Neural progenitor cell (in vitro differentiated cells): ENCODE results near the gene DHRS12. TPM values are rescaled to one million over a fixed set of nuclear protein-coding genes. Genes with fewer than 3 reads are reported as not detected.

ENCODE experiments used
- DNase-seq: peaks from one replicate; pipeline ENCODE4 v3.0.0-alpha.2; 2016; ENCODE audit warnings: low spot score
- H2AFZ ChIP-seq: fragments of 200-600 bp; sonication (generic); replicated peaks from 2 replicates; pipeline ENCODE4 v1.6.1; 2016; ENCODE audit warnings: antibody characterized with exemption
- H3F3A ChIP-seq: fragments of 200-600 bp; sonication (generic); 2 replicates; pipeline ENCODE4 v1.6.1; 2016; ENCODE audit warnings: antibody characterized with exemption, low read depth
- H3K27ac ChIP-seq: fragments of 200-600 bp; sonication (generic); 2 replicates; pipeline ENCODE4 v1.5.1; 2016; ENCODE audit warnings: mild to moderate bottlenecking
- H3K27me3 ChIP-seq: fragments of 200-600 bp; sonication (generic); 2 replicates; pipeline ENCODE4 v1.6.1; 2016; ENCODE audit warnings: mild to moderate bottlenecking, moderate library complexity
- H3K36me3 ChIP-seq: fragments of 200-600 bp; sonication (generic); 2 replicates; pipeline ENCODE4 v1.5.1; 2016
- H3K4me1 ChIP-seq: fragments of 200-600 bp; sonication (generic); 2 replicates; pipeline ENCODE4 v1.6.1; 2016; ENCODE audit warnings: mixed run types
- H3K4me2 ChIP-seq: fragments of 200-600 bp; sonication (generic); 2 replicates; pipeline ENCODE4 v1.6.1; 2016
- H3K4me3 ChIP-seq: fragments of 200-600 bp; sonication (generic); 2 replicates; pipeline ENCODE4 v1.5.1; 2016
- H3K79me2 ChIP-seq: fragments of 200-600 bp; sonication (generic); 2 replicates; pipeline ENCODE4 v1.6.1; 2016; ENCODE audit warnings: low read depth
- H3K9ac ChIP-seq: fragments of 200-600 bp; sonication (generic); 2 replicates; pipeline ENCODE4 v1.6.1; 2016
- H3K9me3 ChIP-seq: fragments of 200-600 bp; sonication (generic); 2 replicates; pipeline ENCODE4 v1.5.1; 2016; ENCODE audit warnings: low read depth
- H4K20me1 ChIP-seq: fragments of 200-600 bp; sonication (generic); 2 replicates; pipeline ENCODE4 v1.6.1; 2016; ENCODE audit warnings: low read depth
- H3K27ac Mint-ChIP-seq: 3 replicates; pipeline ENCODE4 v1.8.0; 2021; ENCODE audit warnings: mixed read lengths
- H3K27me3 Mint-ChIP-seq: 2 replicates; pipeline ENCODE4 v1.8.0; 2022; ENCODE audit warnings: low read depth, mild to moderate bottlenecking, inconsistent platforms, moderate library complexity, mixed read lengths; ENCODE audit not compliant: insufficient read depth
- H3K36me3 Mint-ChIP-seq: 3 replicates; pipeline ENCODE4 v1.8.0; 2021; ENCODE audit warnings: mixed read lengths
- H3K4me1 Mint-ChIP-seq: 3 replicates; pipeline ENCODE4 v1.8.0; 2021; ENCODE audit warnings: mixed read lengths
- H3K4me3 Mint-ChIP-seq: 3 replicates; pipeline ENCODE4 v1.8.0; 2021; ENCODE audit warnings: mild to moderate bottlenecking, moderate library complexity, mixed read lengths
- H3K9me3 Mint-ChIP-seq: 3 replicates; pipeline ENCODE4 v1.8.0; 2020; ENCODE audit warnings: mixed read lengths
- CTCF ChIP-seq: fragments of 200-600 bp; sonication (generic); IDR thresholded peaks from 2 replicates; pipeline ENCODE4 v1.5.1; 2017; ENCODE audit warnings: antibody characterized with exemption, mild to moderate bottlenecking
- EZH2 ChIP-seq: fragments of 200-600 bp; sonication (generic); IDR thresholded peaks from 2 replicates; pipeline ENCODE4 v1.6.1; 2017; ENCODE audit warnings: antibody characterized with exemption, mild to moderate bottlenecking, moderate library complexity
- EZH2phosphoT487 ChIP-seq: fragments of 200-600 bp; sonication (generic); IDR thresholded peaks from 2 replicates; pipeline ENCODE4 v1.6.1; 2017; ENCODE audit warnings: antibody characterized with exemption
- total RNA-seq: library from RNA; depleted of rRNA; stranded (reverse); fragments of >200 nt; gene quantifications from 2 replicates; pipeline ENCODE4 v1.2.3, GENCODE V29; 2015; ENCODE audit warnings: low replicate concordance

Gene DHRS12
- total RNA-seq, 1 donor from 2014 or later, result 5.2 TPM

GRCh38 chr13:51733374-51734298, 70.3 kb downstream of the DHRS12 start:
- no peak for DNase-seq
- Histone ChIP-seq H3K36me3 (no peaks in the 10 kb centered on the region), H3K4me2 (no peak overlapping the region), H3K27ac (no peak overlapping the region), H3K79me2 (no peaks in the 10 kb centered on the region), H4K20me1 (no peaks in the 10 kb centered on the region), H3K4me1 (no peaks in the 10 kb centered on the region), H3K9ac (no peak overlapping the region), H3K9me3 (no peaks in the 10 kb centered on the region), H3K27me3 (no peaks in the 10 kb centered on the region), H3F3A (no peaks in the 10 kb centered on the region), H3K4me3 (no peak overlapping the region), H2AFZ (no peak overlapping the region)
- Mint-ChIP-seq H3K4me3 (no peak overlapping the region), H3K27ac (no peak overlapping the region), H3K36me3 (peaks cover 32% of the 10 kb centered on the region), H3K4me1 (peaks cover 11% of the 10 kb centered on the region), H3K27me3 (no peaks in the 10 kb centered on the region), H3K9me3 (no peaks in the 10 kb centered on the region)
- TF ChIP-seq EZH2phosphoT487, result no peak
- TF ChIP-seq CTCF, result no peak
- no peak for TF ChIP-seq EZH2

GRCh38 chr13:51731759-51732158, 72.2 kb downstream of the DHRS12 start:
- Mint-ChIP-seq H3K27ac (no peak overlapping the region), H3K9me3 (no peaks in the 10 kb centered on the region), H3K4me3 (peak overlapping the region; percentile 42), H3K36me3 (peaks cover 35% of the 10 kb centered on the region), H3K4me1 (peaks cover 14% of the 10 kb centered on the region), H3K27me3 (no peaks in the 10 kb centered on the region)
- Histone ChIP-seq H2AFZ (no peak overlapping the region), H3K9me3 (no peaks in the 10 kb centered on the region), H3K27ac (no peak overlapping the region), H3F3A (no peaks in the 10 kb centered on the region), H3K79me2 (no peaks in the 10 kb centered on the region), H3K4me3 (no peak overlapping the region), H3K36me3 (no peaks in the 10 kb centered on the region), H3K4me2 (no peak overlapping the region), H3K4me1 (no peaks in the 10 kb centered on the region), H3K9ac (no peak overlapping the region), H4K20me1 (no peaks in the 10 kb centered on the region), H3K27me3 (no peaks in the 10 kb centered on the region)
- TF ChIP-seq CTCF (no peak), EZH2phosphoT487 (no peak), EZH2 (no peak)
- DNase-seq, result no peak

DNA sequence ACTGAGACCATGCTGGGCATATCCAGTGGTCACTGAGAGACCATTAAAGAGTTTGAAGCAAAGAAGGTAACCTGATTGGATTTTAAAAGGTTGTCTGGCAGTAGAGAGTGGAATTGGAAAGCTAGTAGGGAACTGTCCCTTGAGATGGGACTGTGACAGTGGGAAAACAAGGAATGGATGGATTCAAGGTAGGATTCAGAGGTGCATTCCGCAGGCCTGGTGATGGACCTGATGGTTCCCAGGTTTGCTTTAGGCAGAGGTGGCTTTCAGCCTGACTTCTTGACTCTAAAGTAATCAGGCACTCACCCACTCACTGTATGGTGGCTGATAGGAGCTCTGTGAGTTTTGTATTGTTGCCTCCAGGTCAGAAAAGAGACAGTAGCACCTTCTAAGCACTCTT, 73.0 kb downstream of the DHRS12 start:
- TF ChIP-seq CTCF (no peak), EZH2phosphoT487 (no peak), EZH2 (no peak)
- DNase-seq, result no peak
- H3K27me3 Mint-ChIP-seq, result no peaks in the 10 kb centered on the region
- H3F3A ChIP-seq, result no peaks in the 10 kb centered on the region
- H3K27ac ChIP-seq, result no peak overlapping the region
- no peak overlapping the region for H3K4me2 ChIP-seq
- H3K36me3 Mint-ChIP-seq, result peaks cover 37% of the 10 kb centered on the region
- H2AFZ ChIP-seq, result no peak overlapping the region
- H3K4me3 ChIP-seq, result no peak overlapping the region
- no peaks in the 10 kb centered on the region for H4K20me1 ChIP-seq
- no peak overlapping the region for H3K4me3 Mint-ChIP-seq
- H3K4me1 ChIP-seq, result no peaks in the 10 kb centered on the region
- H3K9me3 ChIP-seq, result no peaks in the 10 kb centered on the region
- no peaks in the 10 kb centered on the region for H3K79me2 ChIP-seq
- H3K27ac Mint-ChIP-seq, result no peak overlapping the region
- no peaks in the 10 kb centered on the region for H3K27me3 ChIP-seq
- H3K9ac ChIP-seq, result no peak overlapping the region
- H3K4me1 Mint-ChIP-seq, result peaks cover 14% of the 10 kb centered on the region
- H3K9me3 Mint-ChIP-seq, result no peaks in the 10 kb centered on the region
- no peaks in the 10 kb centered on the region for H3K36me3 ChIP-seq
